Measurements from ENCODE around the gene ZMIZ2.

Gene ZMIZ2

DNA sequence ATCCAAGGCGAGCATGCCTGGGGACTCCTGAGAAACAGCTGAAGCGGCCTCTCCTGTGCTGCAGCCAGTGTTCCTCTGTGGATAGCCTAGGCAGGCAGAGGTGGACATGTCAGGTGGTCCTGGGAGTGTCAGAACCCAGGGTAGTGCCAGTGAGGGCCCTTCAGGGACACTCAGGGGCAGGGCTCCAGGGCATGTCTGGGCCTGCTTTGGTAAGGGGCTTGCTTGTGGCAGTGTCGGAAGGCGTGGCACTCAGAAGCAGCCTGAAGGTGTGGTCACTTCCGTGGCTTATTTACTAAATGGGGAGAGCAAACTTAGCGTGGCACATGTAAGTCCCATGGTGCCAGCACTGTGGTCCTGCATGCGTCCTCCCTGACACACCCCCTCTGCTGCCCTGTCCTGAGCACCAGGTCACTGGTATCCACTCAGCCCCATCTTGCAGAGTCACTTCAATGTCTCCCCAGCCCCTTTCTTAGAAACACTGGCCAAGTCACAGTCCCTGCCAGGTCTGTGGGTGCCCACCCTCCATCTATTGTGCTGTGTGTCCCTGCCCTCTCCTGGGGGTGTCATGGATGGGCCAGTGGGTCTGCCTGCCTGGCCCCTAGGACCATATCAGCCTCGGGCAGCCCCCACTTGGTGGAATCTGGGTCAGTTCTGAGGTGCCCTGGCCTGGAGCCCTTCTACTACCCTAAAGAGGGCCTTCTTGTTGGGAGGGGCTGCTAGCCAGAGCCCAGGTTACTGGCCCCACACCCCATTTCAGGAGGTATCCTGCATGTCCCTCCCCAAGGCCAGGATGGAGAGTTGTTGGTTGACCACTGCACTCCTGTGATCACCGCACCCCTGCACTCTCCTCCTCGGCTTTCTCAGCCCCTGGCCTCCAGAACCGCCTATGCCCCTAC is 6.4 kb downstream of the ZMIZ2 start:
- no peak for FAIRE-seq
- no peak for DNase-seq (ENCODE audit: extremely low spot score, insufficient read length, low read depth)

GRCh38 chr7:44755698-44756627 is 7.3 kb downstream of the ZMIZ2 start:
- no peak for DNase-seq (ENCODE audit: extremely low spot score, insufficient read length, low read depth)
- no peak for FAIRE-seq

DNA sequence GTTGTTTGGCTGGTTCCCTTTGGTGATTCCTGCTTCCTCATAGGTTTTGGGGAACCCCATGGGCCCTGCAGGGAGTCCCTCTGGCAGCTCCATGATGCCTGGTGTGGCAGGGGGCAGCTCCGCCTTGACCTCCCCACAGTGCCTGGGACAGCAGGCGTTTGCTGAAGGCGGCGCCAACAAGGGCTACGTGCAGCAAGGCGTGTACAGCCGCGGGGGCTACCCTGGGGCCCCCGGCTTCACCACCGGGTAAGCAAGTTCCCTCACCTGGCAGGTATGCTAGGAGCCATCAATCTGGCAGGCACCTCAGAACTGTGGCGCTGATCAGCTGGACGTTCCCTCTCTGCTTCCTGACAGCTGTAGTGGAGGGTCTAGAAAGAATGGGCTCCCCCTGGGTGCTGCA is 8.3 kb downstream of the ZMIZ2 start:
- FAIRE-seq (no peak), DNase-seq (ENCODE audit: extremely low spot score, insufficient read length, low read depth) (no peak)

DNA sequence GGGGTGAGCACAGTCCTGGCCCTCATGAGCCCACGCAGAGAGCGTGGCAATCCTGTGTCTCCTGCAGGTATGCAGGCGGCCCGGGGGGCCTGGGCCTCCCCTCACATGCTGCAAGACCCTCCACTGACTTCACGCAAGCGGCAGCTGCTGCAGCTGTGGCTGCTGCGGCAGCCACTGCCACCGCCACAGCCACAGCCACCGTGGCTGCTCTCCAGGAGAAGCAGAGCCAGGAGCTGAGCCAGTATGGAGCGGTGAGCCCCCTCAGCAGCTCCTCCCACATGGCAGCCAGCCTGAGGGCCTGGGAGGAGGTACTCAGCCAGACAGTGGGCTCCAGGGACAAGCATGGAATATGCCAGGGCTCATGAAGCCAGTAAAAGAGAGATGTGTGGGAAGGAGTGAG is 8.7 kb downstream of the ZMIZ2 start:
- FAIRE-seq (no peak), DNase-seq (ENCODE audit: extremely low spot score, insufficient read length, low read depth) (no peak)

DNA sequence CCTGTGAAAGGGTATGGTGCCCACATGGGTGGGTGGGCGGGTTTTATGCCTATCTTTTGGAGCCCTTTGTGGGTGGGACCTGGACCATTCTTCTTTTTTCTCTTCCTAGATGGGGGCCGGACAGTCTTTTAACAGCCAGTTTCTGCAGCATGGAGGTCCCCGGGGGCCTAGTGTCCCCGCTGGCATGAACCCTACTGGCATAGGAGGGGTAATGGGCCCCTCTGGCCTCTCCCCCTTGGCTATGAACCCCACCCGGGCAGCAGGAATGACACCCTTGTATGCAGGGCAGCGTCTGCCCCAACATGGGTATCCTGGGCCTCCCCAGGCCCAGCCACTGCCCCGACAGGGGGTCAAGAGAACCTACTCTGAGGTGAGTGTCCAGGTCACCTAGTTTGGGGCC is 9.1 kb downstream of the ZMIZ2 start:
- DNase-seq (ENCODE audit: extremely low spot score, insufficient read length, low read depth), result no peak
- no peak for FAIRE-seq

DNA sequence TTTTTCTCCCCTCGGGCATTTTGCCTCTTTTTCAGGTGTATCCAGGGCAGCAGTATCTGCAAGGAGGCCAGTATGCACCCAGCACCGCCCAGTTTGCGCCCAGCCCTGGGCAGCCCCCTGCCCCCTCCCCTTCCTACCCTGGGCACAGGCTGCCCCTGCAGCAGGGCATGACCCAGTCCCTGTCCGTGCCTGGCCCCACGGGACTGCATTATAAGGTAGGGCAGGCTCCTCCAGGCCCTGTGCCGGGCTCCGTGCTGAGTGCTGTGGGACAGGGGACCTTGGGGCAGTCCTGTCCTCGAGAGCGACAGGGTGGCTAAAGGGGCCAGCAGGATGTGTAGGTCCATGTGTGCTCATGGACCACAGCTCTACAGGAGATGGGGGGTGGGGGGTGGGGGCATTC is 10.6 kb downstream of the ZMIZ2 start:
- FAIRE-seq, result no peak
- no peak for DNase-seq (ENCODE audit: extremely low spot score, insufficient read length, low read depth)

GRCh38 chr7:44760034-44760580 is 11.5 kb downstream of the ZMIZ2 start:
- FAIRE-seq (no peak), DNase-seq (ENCODE audit: extremely low spot score, insufficient read length, low read depth) (no peak)

GRCh38 chr7:44761207-44762161 is 12.8 kb downstream of the ZMIZ2 start:
- FAIRE-seq (no peak), DNase-seq (ENCODE audit: extremely low spot score, insufficient read length, low read depth) (no peak)

DNA sequence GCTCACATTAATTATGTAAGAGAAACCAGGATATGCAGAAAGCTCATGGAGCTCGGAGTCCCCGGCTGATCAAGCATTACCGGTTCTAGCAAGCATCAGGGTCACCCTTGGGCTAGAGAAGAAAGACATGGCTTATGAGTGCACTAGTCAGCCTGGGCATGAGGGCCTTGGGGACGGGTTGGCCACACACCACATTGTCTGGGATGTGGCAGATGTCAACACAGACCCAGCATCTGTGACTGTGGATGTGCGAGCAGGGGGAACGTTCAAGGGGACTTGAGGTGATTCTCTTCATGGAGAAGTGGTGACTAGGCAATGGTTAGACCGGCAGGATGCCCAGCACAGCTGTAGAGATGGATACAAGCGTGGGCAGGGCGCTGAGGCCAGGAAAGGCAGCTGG is 13.7 kb downstream of the ZMIZ2 start:
- DNase-seq (ENCODE audit: extremely low spot score, insufficient read length, low read depth) (no peak), FAIRE-seq (no peak)

GRCh38 chr7:44762726-44763522 is 14.3 kb downstream of the ZMIZ2 start:
- no peak for DNase-seq (ENCODE audit: extremely low spot score, insufficient read length, low read depth)
- no peak for FAIRE-seq

- DNase-seq (ENCODE audit: extremely low spot score, insufficient read length, low read depth), result no peak
- no peak for FAIRE-seq
Measured at GRCh38 chr7:44764081-44764480, 15.4 kb downstream of the ZMIZ2 start.

DNA sequence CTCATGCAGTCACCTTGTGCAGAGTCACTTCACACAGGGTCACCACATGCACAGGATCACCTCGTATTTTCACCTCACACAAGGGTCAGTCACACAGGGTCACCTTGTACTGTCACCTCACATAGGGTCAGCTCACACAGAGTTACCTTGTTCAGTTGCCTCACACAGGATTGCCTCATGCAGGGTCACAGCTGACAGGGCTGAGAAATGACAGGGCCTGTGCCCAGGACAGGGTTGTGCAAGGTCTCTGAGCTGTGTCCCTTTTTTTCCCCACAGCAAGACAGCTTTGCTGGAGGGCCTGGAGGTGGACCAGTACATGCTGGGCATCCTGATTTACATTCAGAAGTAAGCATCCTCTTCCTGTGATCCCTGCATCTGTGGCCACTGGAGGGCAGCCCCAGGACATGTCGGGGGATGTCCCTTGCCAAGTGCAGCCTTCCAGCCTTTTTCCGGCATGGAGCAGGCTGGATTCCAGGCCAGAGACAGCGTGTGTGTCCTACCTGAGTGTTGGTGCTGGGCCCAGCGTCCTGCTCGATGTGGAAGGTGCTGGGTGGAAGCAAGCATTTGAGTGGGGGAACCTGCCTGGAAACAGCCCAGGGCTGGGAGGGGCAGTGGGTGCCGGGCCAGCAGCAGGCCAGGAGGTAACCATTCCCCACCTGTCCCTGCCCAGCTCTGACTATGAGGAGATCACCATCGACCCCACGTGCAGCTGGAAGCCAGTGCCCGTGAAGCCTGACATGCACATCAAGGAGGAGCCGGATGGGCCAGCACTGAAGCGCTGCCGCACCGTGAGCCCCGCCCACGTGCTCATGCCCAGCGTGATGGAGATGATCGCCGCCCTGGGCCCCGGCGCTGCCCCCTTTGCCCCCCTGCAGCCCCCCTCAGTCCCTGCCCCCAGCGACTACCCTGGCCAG is 16.3 kb downstream of the ZMIZ2 start:
- no peak for DNase-seq (ENCODE audit: extremely low spot score, insufficient read length, low read depth)
- FAIRE-seq, result no peak

- DNase-seq (ENCODE audit: extremely low spot score, insufficient read length, low read depth) (no peak), FAIRE-seq (no peak)
Measured at GRCh38 chr7:44765579-44766415, 17.1 kb downstream of the ZMIZ2 start.

GRCh38 chr7:44766416-44766801 is 17.8 kb downstream of the ZMIZ2 start:
- DNase-seq (ENCODE audit: extremely low spot score, insufficient read length, low read depth), result no peak
- no peak for FAIRE-seq

DNA sequence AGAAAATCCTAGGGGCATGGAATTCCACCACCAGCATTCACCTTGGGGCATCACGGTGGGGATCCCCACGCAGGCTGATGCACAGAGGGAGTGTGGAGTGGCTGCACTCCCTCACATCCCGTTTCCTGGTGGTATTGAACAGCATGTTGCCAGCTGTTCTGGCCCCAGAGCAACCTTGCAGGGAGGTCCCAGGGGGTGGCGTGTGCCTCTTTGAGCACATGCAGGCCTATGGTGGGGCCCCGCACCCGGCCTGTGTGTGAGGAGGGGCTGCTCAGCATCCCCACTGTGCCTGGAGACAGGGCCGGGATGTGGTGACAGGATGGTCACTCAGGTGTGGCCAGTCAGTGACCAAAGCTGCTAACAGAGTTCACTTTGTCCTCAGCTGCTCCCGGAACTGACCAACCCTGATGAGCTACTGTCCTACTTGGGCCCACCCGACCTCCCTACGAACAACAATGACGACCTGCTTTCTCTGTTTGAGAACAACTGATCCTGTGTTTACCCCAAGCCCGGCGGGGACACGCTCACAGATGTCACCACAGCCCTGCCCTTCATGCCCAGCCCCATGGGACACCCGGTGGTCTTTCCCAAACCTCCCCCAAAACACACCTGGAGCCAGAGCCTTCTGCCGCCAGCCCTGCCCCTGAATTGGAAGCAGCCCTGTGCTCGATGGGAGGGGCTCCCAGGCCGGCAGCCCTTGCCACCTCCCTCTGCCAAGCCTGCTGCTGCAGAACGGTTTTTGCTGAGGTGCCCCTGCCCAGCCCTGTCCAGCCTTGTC is 18.7 kb downstream of the ZMIZ2 start:
- no peak for FAIRE-seq
- no peak for DNase-seq (ENCODE audit: extremely low spot score, insufficient read length, low read depth)

DNA sequence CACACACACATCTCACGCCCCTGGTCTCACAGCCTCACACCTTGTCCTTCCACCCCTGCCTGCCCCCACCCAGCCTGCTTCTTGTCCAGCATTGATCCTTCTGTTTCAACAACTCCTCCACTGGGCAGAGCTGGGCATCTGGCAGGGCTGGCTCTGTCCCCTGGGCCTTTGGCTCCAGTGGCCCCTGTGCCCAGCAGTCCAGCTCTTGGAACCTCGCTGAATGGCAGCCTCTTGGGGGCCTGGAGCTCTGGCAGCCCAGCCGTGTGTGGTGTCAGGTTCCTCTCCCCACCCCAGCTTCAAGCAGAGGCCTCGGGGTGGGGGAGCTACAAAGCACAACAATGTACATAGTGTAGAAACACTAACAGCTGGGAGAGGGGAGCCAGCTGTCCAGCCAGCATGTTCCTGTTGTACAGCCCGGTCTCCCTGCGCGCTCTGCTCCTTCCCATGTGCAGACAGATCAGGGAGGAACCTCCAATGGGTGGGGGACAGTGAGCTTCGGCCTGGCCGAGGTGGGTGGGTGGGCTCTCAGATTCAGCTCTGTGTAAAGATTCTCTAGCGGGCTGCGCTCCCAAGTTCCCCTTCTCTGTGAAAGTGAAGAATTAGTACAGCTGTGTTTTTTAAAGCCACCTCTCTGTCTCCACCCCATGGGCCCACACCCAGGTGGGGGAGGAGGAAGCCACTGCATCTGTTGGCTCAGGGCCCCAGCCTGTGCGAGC is 19.4 kb downstream of the ZMIZ2 start:
- FAIRE-seq (peak; percentile 75), DNase-seq (ENCODE audit: extremely low spot score, insufficient read length, low read depth) (no peak)
